ACC112 (cell line): ENCODE measurements around the gene CCR5AS.
"Not testable (repeated sequence)": the region's sequence is repeated elsewhere in the genome, so short reads cannot be mapped to it uniquely, and the experiment has no call there.

Source experiments
- H2AFZ ChIP-seq: fragments of 200-600 bp; sonication (generic); one replicate; pipeline ENCODE4 v1.6.0; 2017; ENCODE audit warnings: antibody characterized with exemption, low read length; ENCODE audit not compliant: unreplicated experiment
- H3K27ac ChIP-seq: fragments of 200-600 bp; sonication (generic); 2 replicates; pipeline ENCODE4 v1.5.1; 2014; ENCODE audit warnings: low read depth, mild to moderate bottlenecking, antibody characterized with exemption, low read length, moderate library complexity
- H3K27me3 ChIP-seq: fragments of 200-600 bp; sonication (generic); 2 replicates; pipeline ENCODE4 v1.6.1; 2014; ENCODE audit warnings: mild to moderate bottlenecking, antibody characterized with exemption, low read length, moderate library complexity, mixed read lengths; ENCODE audit not compliant: insufficient read depth
- H3K36me3 ChIP-seq: fragments of 200-600 bp; sonication (generic); 2 replicates; pipeline ENCODE4 v1.6.1; 2016; ENCODE audit warnings: mild to moderate bottlenecking, antibody characterized with exemption, low read length, moderate library complexity, mixed read lengths; ENCODE audit not compliant: insufficient read depth
- H3K4me1 ChIP-seq: fragments of 200-600 bp; sonication (generic); one replicate; pipeline ENCODE4 v1.6.1; 2016; ENCODE audit warnings: low read length, mixed read lengths; ENCODE audit not compliant: insufficient read depth, unreplicated experiment, control insufficient read depth
- H3K4me3 ChIP-seq: fragments of 200-600 bp; sonication (generic); 2 replicates; pipeline ENCODE4 v1.5.1; 2014; ENCODE audit warnings: mild to moderate bottlenecking, low read depth, low read length
- H3K79me2 ChIP-seq: fragments of 200-600 bp; sonication (generic); one replicate; pipeline ENCODE4 v1.6.0; 2016; ENCODE audit warnings: low read length; ENCODE audit not compliant: control insufficient read depth, unreplicated experiment, insufficient read depth

The CCR5AS gene

DNA sequence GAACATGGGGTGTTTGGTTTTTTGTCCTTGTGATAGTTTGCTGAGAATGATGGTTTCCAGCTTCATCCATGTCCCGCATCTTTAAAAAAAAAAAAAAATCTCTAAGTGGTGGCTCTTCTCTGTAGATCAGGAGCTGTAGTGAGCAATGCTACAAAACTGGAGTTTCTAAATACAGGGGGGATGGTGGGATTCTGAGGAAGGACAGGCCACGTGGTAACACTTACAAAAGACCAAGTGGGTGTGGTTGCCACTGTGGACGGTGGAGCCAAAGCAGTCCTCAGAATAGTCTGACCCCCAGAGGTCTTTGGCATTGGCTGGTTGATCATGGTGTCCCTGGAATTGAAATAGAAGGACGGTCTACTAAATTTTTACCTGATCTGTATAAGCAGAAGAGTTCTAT is 7.9 kb upstream of the CCR5AS start:
- H2AFZ ChIP-seq, result no peak overlapping the region
- H3K4me3 ChIP-seq, result no peak overlapping the region
- H3K27ac ChIP-seq, result no peak overlapping the region

DNA sequence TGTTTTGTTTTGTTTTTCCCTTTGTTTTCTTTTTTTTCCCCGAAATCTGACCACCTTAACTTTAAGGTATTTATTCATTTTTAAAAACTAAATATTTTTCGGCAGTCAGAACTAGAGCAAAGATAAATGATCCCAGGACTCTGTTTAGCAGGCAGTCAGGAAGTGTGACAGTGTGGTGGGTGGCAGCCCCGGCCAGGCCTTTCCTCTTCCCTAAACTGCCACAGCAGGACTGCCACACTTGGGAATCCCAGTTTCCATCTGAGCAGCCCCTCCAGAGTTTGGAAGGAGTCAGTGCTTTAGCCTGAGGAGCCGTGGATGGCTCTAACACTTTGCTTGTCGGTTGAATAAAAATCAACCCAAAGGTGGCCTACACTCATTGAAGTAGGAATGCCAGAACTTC is 7.1 kb upstream of the CCR5AS start:
- Histone ChIP-seq H3K4me1 (no peaks in the 10 kb centered on the region), H3K36me3 (no peaks in the 10 kb centered on the region), H3K27ac (no peak overlapping the region), H3K79me2 (no peaks in the 10 kb centered on the region), H2AFZ (no peak overlapping the region), H3K27me3 (no peaks in the 10 kb centered on the region), H3K4me3 (no peak overlapping the region)

More for the DNA sequence above, 7.9 kb upstream of the CCR5AS start:
- Histone ChIP-seq H3K79me2 (no peaks in the 10 kb centered on the region), H3K4me1 (no peaks in the 10 kb centered on the region), H3K27me3 (no peaks in the 10 kb centered on the region), H3K36me3 (no peaks in the 10 kb centered on the region)

DNA sequence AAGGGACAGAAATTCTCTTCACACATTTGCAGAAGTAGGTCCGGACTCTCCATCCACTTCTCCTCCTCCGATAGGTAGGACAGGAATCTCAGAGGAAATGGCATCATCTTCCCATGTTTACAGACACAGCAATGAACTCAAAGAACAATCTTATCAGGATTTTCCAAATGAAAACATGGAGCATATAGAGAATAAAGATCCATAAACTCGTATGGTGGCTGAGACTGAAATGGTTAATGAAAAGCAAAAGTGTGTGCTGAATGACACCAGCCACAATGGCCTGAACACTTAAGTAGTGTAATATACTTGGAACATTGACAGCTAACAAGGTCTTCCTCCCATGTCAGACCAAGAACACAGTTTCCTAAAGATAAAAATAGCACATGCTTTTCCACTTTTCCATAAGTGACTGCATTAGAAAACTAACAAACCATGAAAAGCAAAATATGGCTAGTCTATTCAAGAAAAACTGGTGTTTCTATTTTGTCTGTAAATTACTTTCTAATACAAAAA is 6.0 kb upstream of the CCR5AS start:
- Histone ChIP-seq H3K4me3 (no peak overlapping the region), H3K27ac (no peak overlapping the region), H3K36me3 (no peaks in the 10 kb centered on the region), H3K79me2 (no peaks in the 10 kb centered on the region), H3K4me1 (peaks cover 8% of the 10 kb centered on the region), H3K27me3 (no peaks in the 10 kb centered on the region), H2AFZ (no peak overlapping the region)

DNA sequence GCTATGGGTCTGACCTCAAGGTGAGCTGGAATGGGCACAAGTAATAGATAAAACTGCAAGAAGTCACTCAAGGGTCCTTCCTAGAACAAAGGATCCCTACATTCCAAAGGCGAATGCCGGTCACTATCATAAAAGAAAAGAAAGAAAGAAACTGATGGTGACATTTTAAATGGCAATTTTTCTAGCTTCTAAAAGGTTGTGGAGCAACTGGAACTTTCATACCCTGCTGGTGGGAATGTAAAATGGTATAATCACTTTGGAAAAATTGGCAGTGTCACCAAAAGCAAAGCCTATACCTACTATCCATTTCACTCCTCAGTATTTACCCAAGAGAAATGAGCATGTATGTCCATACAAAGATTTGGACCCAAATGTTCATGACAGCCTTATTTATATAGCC is 4.4 kb upstream of the CCR5AS start:
- Histone ChIP-seq H3K4me1 (peaks cover 22% of the 10 kb centered on the region), H2AFZ (no peak overlapping the region), H3K27me3 (no peaks in the 10 kb centered on the region), H3K4me3 (no peak overlapping the region), H3K79me2 (no peaks in the 10 kb centered on the region), H3K27ac (no peak overlapping the region), H3K36me3 (no peaks in the 10 kb centered on the region)

DNA sequence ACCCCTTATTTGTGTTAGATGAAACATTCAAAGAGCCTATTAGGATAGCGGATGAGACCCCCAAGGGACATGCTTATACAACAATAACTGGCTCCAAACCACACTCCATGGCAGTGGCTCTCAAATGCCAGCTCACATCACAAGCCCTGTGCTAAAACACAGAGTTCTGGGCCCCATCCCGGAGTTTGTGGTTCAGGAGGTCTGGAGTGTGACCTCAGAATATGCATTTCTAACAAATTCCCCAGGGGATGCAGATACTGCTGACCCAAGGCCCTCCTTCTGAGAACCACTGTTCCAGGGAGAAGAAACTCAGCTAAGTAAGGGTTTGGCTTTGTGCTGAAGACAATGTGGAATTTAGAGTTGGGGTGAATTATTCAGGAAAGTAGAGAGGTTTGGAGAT is 3.8 kb upstream of the CCR5AS start:
- H3K4me1 ChIP-seq, result peaks cover 26% of the 10 kb centered on the region
- H3K27ac ChIP-seq, result no peak overlapping the region
- H2AFZ ChIP-seq, result no peak overlapping the region

DNA sequence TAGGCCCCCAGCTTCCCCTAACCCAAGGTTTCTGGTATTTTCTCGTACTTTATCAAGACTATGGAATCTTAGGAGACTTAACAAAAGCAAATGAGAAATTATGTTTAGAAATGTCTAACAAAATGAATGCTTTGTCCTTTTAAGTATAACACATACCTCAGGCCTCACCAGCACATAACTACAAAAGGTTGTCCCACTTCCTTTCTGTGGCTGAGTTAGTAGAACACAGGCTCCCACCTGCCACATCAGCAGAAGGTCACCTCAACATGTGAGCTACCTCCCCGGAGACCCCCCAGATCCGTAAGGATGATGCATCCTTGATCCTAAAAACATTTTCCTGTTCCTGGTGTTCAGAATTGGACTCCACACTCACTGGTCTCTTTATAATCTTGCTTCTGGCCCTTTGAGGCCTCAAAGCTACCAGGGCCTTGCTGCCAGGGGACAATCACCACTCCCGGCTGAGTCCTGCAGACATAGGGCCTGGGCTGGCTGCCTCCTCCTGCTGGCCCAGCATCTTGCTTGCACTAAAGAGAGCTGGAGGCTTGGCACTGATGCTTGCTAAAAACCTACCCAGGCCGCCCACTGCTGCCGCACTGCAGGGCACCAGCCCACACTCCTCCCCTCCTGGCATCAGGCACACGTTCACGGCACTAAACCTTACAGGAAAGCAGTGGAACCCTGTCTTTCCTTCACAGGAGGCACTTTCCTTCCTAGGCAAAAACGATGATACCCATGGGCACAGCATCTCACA is 3.0 kb upstream of the CCR5AS start:
- Histone ChIP-seq H3K4me1 (peaks cover 31% of the 10 kb centered on the region), H3K27ac (no peak overlapping the region), H3K4me3 (no peak overlapping the region), H3K27me3 (no peaks in the 10 kb centered on the region), H3K79me2 (no peaks in the 10 kb centered on the region), H3K36me3 (no peaks in the 10 kb centered on the region), H2AFZ (no peak overlapping the region)

More for the DNA sequence above, 3.8 kb upstream of the CCR5AS start:
- Histone ChIP-seq H3K27me3 (no peaks in the 10 kb centered on the region), H3K4me3 (no peak overlapping the region), H3K36me3 (no peaks in the 10 kb centered on the region), H3K79me2 (no peaks in the 10 kb centered on the region)

DNA sequence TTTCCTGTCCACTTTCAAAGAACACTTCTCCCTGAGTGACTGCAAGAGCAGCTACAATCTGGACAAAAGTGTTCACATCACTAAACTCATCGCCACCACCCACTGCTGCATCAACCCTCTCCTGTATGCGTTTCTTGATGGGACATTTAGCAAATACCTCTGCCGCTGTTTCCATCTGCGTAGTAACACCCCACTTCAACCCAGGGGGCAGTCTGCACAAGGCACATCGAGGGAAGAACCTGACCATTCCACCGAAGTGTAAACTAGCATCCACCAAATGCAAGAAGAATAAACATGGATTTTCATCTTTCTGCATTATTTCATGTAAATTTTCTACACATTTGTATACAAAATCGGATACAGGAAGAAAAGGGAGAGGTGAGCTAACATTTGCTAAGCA is 2.0 kb upstream of the CCR5AS start:
- no peak overlapping the region for H3K27ac ChIP-seq
- H3K4me3 ChIP-seq, result no peak overlapping the region
- no peaks in the 10 kb centered on the region for H3K36me3 ChIP-seq
- H3K27me3 ChIP-seq, result peaks cover 2% of the 10 kb centered on the region; the same call in 1 of the 2 replicates
- no peak overlapping the region for H2AFZ ChIP-seq
- peaks cover 31% of the 10 kb centered on the region for H3K4me1 ChIP-seq
- no peaks in the 10 kb centered on the region for H3K79me2 ChIP-seq

DNA sequence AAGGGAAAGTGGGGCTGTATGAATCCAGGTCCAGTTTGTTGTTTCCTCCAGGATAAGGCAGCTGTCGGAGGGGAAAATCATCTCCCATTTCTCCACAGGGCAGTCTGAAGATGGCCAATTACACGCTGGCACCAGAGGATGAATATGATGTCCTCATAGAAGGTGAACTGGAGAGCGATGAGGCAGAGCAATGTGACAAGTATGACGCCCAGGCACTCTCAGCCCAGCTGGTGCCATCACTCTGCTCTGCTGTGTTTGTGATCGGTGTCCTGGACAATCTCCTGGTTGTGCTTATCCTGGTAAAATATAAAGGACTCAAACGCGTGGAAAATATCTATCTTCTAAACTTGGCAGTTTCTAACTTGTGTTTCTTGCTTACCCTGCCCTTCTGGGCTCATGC is 1.1 kb upstream of the CCR5AS start:
- Histone ChIP-seq H3K79me2 (no peaks in the 10 kb centered on the region), H2AFZ (peak overlapping the region; percentile 89), H3K4me3 (peak overlapping the region; percentile 68; the same call in 1 of the 2 replicates), H3K4me1 (peaks cover 31% of the 10 kb centered on the region), H3K27me3 (peaks cover 2% of the 10 kb centered on the region; the same call in 1 of the 2 replicates), H3K36me3 (no peaks in the 10 kb centered on the region), H3K27ac (no peak overlapping the region)

DNA sequence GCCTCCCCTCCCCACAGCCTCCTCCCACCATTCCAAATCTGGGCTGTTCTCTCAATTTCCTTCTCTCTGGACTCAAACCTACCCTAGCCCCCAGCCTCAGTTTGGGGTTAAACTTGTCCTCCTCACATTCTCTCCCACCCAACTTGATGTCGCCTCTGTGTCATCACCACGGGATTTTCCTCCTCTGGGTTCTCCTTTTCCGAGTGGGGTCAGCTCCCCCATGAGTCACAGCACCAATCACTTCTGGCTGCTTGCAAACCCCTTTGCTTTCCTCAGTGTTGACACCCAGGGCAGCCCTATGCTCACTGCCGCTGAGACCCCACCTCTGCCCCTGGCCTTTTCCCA is 451 bp downstream of the CCR5AS start:
- no peaks in the 10 kb centered on the region for H3K79me2 ChIP-seq

DNA sequence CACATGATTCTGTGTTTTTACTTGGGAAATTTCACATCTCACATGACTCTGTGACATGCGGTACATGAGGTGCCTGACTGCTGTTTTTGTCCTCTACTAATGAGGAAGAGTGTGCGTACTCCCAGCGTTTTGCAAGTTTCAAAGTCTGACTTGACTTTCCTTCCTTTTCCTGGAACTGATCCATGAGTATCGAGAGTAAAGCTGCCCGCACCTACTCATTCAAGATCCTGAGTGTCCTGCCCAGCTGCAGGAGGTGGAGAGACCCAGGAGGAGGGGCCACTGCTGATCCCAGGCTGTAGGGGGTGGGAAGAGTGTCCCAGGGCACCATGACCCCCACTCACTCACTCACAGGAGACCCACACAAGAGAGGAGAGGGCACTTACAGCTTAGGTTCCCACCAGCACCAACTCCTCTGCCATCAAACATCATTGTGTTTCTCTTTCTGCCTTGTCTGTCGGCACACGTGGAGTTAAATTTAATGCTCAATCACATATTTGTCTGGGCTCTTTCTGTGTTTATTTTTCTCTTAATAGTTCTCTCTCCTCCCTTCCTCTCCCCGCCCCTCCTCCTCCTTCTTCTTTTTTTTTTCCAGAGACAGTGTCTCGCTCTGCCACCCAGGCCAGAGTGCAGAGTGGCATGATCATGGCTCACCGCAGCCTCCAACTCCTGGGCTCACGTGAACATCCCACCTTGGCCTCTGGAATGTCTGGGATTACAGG is 1.4 kb downstream of the CCR5AS start:
- Histone ChIP-seq H3K27me3 (peaks cover 2% of the 10 kb centered on the region; the same call in 1 of the 2 replicates), H3K4me3 (no peak overlapping the region), H3K36me3 (no peaks in the 10 kb centered on the region), H2AFZ (no peak overlapping the region), H3K4me1 (peaks cover 31% of the 10 kb centered on the region), H3K79me2 (no peaks in the 10 kb centered on the region), H3K27ac (no peak overlapping the region)

More for the DNA sequence above, 451 bp downstream of the CCR5AS start:
- Histone ChIP-seq H3K36me3 (no peaks in the 10 kb centered on the region), H2AFZ (no peak overlapping the region), H3K4me1 (peaks cover 31% of the 10 kb centered on the region), H3K27me3 (peaks cover 2% of the 10 kb centered on the region; the same call in 1 of the 2 replicates), H3K27ac (no peak overlapping the region), H3K4me3 (peak overlapping the region; percentile 68; the same call in 1 of the 2 replicates)

DNA sequence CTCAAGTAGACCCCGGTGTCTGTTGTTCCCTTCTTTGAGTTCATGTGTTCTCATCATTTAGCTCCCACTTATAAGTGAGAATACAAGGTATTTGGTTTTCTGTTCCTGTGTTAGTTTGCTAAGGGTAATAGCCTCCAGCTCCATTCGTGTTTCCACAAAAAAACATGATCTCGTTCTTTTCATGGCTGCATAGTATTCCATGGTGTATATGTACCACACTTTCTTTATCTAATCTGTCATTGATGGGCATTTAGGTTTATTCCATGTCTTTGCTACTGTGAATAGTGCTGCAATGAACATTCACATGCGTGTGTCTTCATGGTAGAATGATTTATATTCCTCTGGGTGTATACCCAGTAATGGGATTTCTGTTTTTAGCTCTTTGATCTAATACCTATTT is 4.0 kb downstream of the CCR5AS start:
- H3K4me1 ChIP-seq, result peaks cover 38% of the 10 kb centered on the region
- H2AFZ ChIP-seq, H3K27me3 ChIP-seq, H3K79me2 ChIP-seq, H3K36me3 ChIP-seq, H3K4me3 ChIP-seq, H3K27ac ChIP-seq: not testable (repeated sequence)
